Hypothalamus (tissue), 51 donors: ENCODE data around the gene MYO1D.
"Not testable (repeated sequence)": the region's sequence is repeated elsewhere in the genome, so short reads cannot be mapped to it uniquely, and the experiment has no call there.

ENCODE experiments used
- DNase-seq, 51 donors: peaks; one replicate each; lab custom pipeline; 2025; lab: John Stamatoyannopoulos, UW

Gene MYO1D

DNA sequence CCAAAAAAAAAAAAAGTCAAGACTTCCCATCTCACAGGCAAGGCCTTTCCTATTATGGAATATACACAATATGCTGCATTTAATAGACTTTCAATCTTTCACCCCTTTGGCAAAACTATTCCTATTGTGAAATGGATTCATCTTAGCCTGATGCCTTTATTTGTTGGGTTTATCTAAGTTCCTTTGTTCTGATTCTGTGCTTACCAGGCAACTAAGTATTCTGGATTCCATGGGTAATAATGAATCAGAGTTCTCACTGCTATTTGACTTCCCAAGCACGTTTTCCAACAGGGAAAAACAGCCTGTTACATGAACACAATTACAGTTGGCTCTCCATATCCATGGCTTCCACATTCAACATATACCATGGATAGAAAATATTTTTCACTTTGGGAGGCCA is 135.5 kb downstream of the MYO1D start:
- no peak for DNase-seq

DNA sequence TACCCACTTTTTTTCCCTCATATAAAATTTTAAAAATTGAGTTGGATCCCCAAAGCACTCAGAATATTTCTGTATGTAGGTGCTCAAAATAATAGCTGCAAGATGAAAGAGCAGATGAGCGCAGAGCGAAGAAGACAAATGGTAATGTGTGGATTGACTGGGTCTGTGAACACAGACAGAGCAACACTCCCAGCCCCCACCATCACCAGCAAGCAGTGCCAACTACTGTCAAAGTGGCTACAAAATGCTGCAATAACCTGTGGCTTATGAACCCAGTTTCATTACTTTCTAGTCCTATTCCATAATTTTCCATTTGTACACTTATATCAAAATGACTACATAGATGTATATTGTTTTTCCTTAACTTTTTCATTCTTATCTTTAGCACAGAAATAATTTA is 137.2 kb downstream of the MYO1D start:
- peak in 4 of 51 donors; percentile 6 to 33 (median 12) for DNase-seq

DNA sequence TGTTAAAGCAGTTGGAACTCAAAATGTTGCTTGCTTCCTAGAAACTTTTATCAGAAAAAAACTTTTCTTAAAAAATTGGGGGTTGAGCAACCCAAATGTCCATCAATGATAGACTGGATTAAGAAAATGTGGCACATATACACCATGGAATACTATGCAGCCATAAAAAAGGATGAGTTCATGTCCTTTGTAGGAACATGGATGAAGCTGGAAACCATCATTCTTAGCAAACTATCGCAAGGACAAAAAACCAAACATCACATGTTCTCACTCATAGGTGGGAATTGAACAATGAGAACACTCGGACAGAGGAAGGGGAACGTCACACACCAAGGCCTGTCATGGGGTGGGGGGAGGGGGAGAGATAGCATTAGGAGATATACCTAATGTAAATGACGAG is 137.8 kb downstream of the MYO1D start:
- not testable (repeated sequence) for DNase-seq

DNA sequence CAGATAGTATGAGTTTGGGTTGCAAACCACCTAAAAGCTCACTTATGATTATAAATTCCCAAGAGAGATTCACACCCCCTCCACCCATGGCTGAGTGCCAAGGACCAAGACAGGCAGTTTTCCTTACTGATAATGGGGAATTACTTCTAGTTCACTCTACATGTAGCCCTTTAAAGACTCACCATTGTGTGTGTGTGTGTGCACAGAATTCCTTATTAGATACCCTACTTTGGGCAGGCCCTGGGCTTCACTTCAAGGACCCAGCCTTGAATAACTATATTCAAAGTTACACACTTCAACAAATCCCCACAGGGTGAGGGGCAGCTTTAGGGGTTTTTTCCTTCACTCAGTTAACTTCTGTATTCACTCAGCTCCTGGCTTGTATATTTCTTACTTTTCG is 143.5 kb downstream of the MYO1D start:
- DNase-seq, result no peak

DNA sequence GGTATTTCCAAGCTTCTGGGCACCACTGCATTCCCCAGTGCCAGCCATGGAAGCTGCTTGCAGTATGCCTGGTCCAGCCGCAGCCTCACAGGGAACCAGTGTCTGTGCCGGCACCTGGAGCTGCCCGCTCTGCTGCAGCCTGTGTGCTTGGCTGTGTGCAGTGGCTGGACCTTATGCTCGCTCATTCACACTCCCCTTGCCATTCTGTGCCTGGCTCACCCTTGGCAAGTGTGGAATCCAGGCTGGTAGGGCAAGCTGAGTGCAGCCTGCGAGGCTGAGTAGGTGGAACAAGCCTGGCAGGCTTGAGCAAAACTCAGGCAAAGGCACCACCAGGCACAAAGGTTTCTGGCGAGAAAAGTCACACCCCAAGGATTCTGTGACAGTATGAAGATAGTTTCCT is 144.0 kb downstream of the MYO1D start:
- peak in 8 of 51 donors; percentile 5 to 26 (median 14) for DNase-seq

DNA sequence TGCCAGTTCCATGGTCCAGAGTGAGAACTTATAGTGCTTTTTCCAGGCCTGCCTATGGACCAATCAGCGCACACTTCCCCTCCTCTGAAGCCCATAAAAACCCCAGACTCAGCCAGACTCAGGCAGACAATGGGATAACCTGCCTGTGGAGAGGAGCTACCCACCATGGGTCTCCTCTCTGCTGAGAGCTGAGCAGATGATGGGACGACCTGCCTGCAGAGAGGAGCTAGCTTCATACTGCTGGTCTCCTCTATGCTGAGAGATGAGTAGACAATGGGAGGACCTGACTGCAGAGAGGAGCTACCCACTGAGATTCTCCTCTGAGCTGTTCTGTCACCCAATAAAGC is 144.7 kb downstream of the MYO1D start:
- DNase-seq, result no peak

DNA sequence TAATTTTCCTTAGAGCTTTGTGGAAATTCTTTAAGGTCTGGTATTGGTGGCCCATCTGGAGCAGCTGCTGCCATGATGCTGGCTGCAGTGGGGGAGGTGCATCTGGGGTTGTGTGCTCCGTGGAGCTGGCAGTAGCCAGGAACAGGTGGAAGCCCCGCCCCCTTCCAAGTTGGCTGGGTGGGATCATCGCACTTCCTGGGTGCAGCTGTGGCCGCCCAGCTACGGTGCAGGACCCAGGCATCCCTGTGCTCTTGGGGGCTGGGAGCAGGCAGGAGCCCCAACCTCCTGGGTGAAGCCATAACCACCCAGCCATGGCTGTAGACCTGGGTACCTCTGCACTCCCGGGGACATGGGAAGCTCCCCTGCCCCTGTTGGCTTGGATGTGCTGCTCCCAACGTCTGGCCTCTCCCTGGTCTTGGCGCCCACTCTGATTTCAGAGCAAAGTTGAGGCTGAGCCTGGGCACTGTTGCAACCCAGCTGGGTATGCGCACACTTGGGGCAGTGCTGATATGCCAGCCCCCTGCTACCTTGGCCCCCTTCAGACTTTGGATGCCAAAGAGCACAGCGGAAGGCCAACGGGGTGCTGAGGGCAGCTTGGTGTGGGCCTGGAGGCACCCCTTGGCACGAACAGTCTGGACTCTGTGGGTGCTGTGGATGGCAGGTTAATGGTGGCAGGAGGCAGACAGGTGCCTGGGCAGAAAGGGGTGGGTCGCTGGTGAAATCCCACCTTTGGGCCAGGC is 145.2 kb downstream of the MYO1D start:
- no peak for DNase-seq

DNA sequence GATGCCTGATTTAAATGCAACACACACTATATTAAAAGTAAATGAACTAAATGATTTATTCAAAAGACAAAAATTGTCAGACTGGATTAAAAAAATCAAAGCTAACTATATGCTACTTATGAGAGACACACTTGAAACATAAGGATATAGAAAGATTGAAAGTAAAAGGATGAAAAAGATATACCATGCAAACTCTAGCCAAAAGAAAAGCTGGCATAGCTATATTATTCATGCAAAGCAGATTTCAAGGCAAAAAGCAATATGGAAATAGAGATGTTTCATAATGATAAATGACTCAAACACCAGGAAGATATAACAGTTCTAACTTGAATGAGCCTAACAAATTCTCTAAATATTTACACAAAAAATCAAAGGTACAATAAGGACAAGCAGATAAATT is 149.2 kb downstream of the MYO1D start:
- no peak for DNase-seq

DNA sequence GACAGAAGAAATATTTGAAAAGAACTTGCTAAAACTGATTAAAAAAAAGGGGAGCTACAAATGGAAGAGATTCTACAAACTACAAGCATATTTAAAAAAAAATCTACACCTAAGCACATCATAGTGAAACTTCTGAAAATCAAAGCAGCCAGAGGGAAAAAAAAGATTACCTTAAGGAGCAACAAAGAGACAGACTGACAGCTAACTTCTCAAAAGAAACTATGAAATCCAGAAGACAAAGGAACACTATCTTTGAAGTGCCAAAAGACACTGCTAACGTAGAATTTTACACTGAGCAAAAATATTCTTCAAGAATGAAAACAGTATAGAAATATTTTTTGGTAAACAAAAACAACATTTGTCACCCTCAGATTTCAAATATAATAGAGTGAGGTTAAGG is 151.2 kb downstream of the MYO1D start:
- no peak for DNase-seq

DNA sequence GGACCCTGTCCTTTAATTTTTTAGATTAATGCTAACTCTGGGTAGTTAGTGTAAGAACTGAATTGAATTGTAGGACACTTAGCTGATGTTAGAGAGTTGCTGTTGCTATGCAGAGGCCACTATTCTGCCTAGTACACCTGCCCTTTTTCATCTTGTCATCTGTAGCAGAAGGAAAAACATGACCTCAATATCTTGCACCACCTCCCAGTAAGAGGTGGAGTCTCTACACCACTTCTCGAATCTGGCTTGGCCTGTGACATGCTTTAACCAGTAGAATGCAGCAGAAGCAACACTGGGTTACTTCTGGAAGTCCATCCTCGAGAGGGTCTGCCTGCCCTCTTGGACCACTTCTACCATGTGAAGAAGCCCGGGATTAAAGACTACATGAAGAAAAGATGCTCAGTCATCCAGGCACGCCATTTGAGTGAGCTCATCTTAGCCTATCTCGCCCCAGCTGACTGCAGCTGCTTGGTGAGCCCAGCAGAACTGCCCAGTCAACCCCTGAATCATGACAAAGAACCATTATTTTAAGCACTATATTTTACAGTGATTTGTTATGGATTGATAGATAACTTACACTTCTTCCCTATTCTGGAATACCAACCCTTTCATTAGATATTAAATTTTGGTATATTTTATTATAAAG is 153.5 kb downstream of the MYO1D start:
- DNase-seq, result peak in 17 of 51 donors; percentile 3 to 55 (median 33)

DNA sequence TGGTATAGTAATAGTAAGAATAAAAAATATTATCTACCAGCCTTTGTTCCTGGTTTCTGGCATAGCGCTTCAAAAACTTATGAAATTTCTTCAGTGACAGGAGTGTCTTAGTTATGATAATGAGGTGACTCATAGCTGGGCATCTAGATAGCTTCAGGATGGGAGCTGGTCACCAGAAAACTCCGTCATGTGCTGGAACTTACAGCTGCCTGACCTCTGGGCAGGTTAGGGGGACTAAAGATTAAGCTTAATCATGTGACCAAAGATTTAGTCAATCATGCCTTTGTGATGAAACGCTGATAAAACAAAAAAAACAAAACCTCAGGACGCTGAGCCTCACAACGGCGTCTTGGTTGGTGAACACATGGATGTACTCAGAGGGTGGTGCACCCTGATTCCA is 154.2 kb downstream of the MYO1D start:
- no peak for DNase-seq

DNA sequence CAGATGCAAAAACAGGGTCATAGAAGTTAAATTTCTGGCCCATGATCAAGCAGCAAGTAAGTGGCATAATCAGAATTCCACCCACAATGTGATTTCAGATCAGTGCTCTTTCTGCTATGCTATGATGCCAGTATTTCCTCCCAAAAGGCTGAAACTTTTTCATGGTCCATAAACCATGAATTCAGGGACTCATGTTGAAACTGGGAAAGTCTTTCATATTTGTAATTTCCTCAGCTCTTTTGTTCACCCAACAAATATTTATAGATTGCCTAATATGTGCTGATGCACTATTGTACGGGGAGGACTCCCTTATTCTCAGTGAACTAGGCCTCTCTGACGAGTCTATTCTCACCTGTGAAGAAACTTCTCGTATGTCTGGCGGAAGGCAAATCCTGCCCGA is 156.3 kb downstream of the MYO1D start:
- no peak for DNase-seq

DNA sequence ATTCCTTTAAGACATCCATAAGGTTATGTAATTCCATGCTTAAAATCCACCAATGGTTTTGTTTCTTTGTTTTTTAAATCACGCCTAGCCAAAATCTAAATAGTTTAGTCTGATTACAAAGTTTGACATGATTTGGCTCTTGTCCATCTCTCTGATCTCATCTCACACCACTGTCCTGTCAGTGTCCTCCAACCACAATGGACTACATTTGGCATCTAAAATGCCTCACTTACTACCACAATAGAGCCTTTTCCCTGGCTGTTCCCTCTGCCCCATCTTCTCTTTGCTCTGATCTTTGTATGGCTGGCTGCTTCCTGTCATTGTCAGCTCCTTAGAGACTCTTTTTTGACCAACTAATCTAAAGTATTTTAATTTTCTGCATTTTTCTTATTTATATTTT is 157.2 kb downstream of the MYO1D start:
- peak in 6 of 51 donors; percentile 3 to 42 (median 26) for DNase-seq

DNA sequence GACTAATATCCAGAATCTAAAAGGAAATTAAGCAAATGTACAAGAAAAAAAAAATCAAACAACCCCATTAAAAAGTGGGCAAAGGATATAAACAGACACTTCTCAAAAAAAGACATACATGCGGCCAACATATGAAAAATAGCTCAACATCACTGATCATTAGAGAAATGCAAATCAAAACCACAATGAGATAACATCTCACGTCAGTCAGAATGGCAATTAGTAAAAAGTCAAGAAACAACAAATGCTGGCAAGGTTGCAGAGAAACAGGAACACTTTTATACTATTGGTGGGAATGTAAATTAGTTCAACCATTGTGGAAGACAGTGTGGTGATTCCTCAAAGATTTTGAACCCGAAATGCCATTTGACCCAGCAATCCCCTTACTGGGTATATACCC is 162.0 kb downstream of the MYO1D start:
- DNase-seq, result not testable (repeated sequence)

DNA sequence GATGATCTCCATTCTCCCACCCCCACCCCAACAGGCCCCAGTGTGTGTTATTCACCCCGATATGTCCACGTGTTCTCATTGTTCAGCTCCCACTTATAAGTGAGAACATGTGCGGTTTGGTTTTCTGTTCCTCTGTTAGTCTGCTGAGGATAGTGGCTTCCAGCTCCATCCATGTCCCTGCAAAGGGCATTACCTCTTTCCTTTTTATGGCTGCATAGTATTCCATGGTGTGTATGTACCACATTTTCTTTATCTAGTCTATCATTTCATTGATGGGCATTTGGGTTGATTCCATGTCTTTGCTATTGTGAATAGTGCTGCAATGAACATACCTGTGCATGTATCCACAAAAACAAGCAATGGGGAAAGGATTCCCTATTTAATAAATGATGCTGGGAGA is 162.7 kb downstream of the MYO1D start:
- DNase-seq, result not testable (repeated sequence)

DNA sequence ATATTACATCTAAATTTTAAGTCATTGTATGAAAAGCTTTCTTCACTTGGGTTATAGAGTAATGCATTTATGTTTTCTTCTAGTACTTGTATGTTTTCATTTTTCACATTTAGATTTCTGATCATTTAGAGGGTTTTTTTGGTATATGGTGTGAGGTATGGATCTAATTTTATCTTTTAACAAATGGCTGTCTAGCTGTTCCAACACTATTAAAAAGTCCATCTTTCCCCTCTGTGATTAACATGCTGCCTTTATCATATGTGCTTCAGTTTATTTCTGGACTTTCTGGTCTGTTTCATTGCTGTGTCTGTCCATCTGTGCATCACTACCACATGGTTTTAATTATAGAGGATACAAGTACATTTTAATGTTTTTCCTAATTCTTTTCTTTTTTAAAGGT is 163.8 kb downstream of the MYO1D start:
- DNase-seq, result no peak

DNA sequence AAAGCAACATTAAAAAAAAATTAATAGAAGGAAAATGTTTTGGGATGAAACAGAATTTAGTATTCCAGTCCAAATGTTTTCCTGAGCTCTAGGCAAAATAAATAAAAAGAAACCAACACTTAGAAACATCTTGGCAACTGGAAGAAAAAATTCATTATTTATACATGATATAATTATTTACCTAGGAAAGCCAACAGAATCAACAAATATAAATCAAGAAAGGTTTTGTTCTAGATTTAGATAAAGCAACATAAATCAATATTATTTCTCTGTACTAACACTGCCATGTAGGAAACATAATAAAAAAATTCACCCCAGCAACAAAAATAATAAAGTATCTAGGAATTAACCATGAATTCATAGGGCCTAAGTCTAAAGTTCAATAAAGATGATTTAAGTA is 167.4 kb downstream of the MYO1D start:
- no peak for DNase-seq

DNA sequence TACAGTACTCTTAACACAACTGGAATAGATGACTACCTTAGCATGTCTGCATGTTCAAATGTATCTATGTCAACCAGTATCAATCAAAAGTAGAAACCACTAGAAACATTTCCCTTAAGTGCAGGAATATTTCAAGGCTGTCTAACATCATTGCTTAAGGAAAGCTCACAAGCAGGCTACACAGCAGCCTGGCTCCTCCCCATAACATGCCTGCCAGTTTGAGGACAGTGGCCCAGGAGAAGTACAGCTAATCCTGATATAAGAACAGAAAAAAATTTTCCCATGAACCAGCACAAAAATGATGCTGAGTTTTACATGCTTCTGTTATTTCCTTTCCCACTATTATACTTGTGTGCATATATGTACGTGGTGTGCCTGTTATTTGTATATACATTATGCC is 175.1 kb downstream of the MYO1D start:
- no peak for DNase-seq

DNA sequence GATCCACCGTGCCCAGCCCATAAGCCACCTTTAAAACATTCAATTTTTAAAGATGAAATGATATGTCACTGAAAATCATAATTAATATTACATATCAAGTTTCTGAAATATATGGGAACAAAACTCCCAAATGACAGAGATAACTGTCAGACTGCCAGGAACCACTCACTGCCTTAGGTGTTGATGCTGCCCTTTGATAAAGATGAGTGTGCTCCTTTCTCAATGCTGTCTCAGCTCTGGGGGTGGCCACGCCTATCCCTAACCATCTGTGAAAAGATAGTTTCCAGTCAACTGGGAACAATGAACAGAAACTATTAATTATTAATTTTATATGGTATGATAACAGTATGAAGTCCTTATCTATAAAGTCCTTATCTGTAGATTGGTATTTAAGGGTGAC is 177.7 kb downstream of the MYO1D start:
- DNase-seq, result no peak

DNA sequence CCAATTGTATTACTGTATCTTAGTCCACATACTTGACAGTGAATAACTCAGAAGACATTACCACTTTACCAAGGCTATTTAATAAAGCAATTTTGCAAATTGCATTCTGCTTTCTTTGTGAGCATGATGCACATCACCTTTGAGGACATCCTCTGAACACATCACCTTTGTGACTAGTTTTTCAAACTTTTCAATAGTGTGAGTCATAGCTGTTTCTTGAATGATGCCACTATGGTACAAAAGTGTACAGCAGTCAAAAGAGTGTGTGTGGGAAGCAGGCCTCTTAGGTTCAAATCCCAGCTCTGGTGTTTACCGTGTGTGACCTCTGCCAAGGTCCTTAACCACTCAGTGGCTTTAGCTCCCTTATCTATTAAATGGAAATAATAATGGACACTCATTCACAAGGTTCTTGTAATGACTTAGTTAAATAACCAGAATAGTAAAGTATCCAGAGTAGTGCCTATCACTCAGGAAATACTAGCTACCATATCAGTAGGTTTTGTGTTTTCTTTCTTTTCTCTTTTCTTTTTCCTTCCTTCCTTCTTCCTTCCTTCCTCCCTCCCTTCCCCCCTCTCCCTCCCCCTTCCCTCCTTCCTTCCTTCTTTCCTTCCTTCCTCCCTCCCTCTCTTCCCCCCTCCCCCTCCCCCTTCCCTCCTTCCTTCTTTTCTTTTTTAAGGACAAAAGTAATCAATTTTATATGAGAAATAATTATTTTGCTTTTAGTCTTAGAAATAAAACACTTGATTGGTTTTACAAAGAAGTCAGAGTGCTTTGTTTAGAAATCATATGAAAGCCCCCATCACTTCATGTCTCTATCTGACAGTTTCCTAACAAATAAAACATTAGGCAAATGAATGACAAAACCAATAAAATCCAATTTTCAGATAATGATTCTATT is 178.9 kb downstream of the MYO1D start:
- no peak for DNase-seq

DNA sequence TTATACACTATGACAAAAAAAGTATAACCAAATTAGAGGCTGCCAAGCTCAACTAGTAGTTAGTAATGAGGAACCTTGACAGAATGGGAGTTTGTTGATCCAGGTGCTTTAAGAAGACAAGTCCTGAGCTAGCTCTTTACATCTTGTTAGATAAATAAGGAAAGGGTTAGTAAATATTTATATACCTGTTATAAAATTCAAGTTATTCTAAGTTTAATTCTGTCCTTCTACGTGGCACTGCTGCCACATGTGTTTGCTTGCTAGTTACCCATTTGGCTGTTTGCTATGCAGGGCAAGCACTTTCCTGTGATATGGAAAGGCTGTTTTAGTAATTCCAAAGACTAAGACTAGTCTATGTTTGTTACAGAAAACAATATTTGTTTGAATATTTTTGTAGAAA is 180.5 kb downstream of the MYO1D start:
- no peak for DNase-seq

DNA sequence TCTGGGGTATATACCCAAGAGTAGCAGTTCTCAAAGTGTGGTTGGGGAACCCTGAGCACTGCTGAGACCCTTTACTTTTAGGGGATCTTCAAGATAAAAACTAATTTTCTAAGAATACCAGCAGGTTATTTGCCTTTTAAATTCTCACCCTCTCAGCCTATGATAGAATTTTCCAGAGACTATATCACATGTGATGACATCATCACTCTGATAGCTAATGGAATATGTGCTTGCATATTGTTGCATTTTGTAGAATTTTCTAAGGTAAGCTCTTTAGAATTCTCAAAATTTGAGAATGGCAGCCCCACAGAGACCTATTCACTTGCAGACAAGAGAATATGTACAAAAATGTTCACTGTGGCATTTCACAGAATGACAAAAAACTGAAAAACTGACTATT is 181.1 kb downstream of the MYO1D start:
- no peak for DNase-seq
